Right lobe of liver (tissue), 6 donors: ENCODE data around the gene RBMS3. TPM values are rescaled to one million over a fixed set of nuclear protein-coding genes. Genes with fewer than 3 reads are reported as not detected.

Experiments
- ATAC-seq, 4 donors: fragments of 200-7000 bp; cut with Tn5 transposase; one replicate each; pipeline ENCODE4 v1.9.1; 2020; ENCODE audit warnings: mild to moderate bottlenecking in 4 of 4, moderate library complexity in 4 of 4
- DNase-seq, 3 donors: peaks; one replicate each; pipeline ENCODE4 v3.0.0-alpha.2; 2020
- H3K27ac ChIP-seq, 3 donors: fragments of 200-600 bp; one replicate each; pipeline ENCODE4 v1.8.0; 2022
- H3K27me3 ChIP-seq, 2 donors: fragments of 200-600 bp; one replicate each; pipeline ENCODE4 v1.8.0; 2022
- H3K36me3 ChIP-seq, 4 donors: fragments of 200-600 bp; sonication (generic) in 1 of 4; one replicate each; pipeline versions ENCODE4 v1.5.1 to v1.8.0; 2017 to 2022; ENCODE audit warnings: control low read depth in 1 of 4
- H3K4me1 ChIP-seq, 4 donors: fragments of 200-600 bp; sonication (generic) in 1 of 4; one replicate each; pipeline versions ENCODE4 v1.5.1 to v1.8.0; 2017 to 2022; ENCODE audit warnings: control low read depth in 1 of 4
- H3K4me3 ChIP-seq, 3 donors: fragments of 200-600 bp; one replicate each; pipeline ENCODE4 v1.8.0; 2022
- H3K9me3 ChIP-seq, 4 donors: fragments of 200-600 bp; sonication (generic) in 1 of 4; one replicate each; pipeline versions ENCODE4 v1.5.1 to v1.8.0; 2017 to 2022; ENCODE audit warnings: control low read depth in 1 of 4
- POLR2A ChIP-seq: fragments of 450-650 bp; IDR thresholded peaks from one replicate; pipeline ENCODE4 v1.6.1; 2017; ENCODE audit warnings: antibody characterized with exemption, mild to moderate bottlenecking
- WGBS: methylation state at CpG from one replicate; pipeline ENCODE4 v1.1.6; 2018; ENCODE audit warnings: low coverage, low lambda C conversion rate; ENCODE audit not compliant: insufficient coverage; ENCODE audit errors: missing lambda C conversion rate; 5-methylcytosine and 5-hydroxymethylcytosine counted together
- intact Hi-C, 2 donors: fragments of 100-400 bp; cut with DNase I; formaldehyde crosslinking; loops; one replicate each; pipeline versions ENCODE4 v1.11.2 to v1.14.1; 2022
- total RNA-seq, 6 experiments: library from RNA; depleted of rRNA in 2 of 6; stranded (reverse); fragments of >200 nt in 2 of 6; fragmentation: NEBNext Ultra II Directional in 3 of 6; extraction: Animal tissue kit (Norgen Biotek cat#: 25700) in 3 of 6; gene quantifications; one replicate each; pipeline versions ENCODE4 v1.1.0 to v1.2.4, GENCODE V29; 2016 to 2023
- TF ChIP-seq, protein P1 (sequence below), 4 donors: fragments of 200-600 bp in 3 of 4; fragments of 450-650 bp in 1 of 4; IDR thresholded peaks; one replicate each; pipeline versions ENCODE4 v1.5.1 to v1.8.0; 2016 to 2022; ENCODE audit warnings: antibody characterized with exemption in 4 of 4, mild to moderate bottlenecking in 2 of 4
- donor health status: DM: no; HTN: yes; CAD: no.
- donor health status: DM: no; HTN: no; CAD: no.
- donor health status: DM: no; HTN: no; CAD: no.
- donor health status: DM: no; HTN: yes; CAD: no.
- donor health status: DM: no; HTN: yes; CAD: no.

RBMS3 gene
- total RNA-seq, 6 experiments from 2014 or later: 6.3 to 11.5 (median 8.3) TPM

DNA sequence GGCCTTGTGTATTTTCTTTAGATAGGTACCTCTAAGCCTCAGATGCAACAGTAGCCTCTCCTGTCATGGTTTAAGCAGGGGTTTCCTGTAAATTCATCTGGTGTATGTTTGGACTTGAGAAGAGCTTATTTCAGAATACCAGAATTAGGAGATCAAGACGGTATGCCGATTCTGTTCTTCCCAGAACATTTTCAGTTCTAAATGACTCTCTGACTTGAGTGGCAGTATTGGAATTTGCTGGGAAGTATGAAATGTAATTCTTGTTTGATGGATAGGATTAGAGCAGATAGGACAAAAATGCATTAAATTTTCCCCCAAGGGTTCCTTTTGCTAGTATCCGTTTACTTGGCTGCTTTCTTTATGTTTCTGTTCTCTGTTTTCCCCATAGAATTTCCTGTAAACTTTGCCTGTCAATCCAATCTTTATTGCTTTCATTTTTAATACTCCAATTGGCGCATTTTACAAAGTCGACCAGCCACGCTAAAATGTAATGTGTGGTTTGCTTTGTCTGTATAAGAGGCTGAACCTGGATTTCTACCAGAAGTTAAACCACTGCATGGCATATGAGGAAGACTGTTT is 612.2 kb downstream of the RBMS3 start:
- H3K27ac ChIP-seq: no peak overlapping the region
- H3K27me3 ChIP-seq: no peaks in the 10 kb centered on the region
- H3K4me3 ChIP-seq: no peak overlapping the region
- no peaks in the 10 kb centered on the region for H3K4me1 ChIP-seq
- 72% methylated on average over 6 of the region's 6 CpGs for WGBS
- ATAC-seq (no peak), DNase-seq (no peak)
- no peaks in the 10 kb centered on the region for H3K36me3 ChIP-seq
- intact Hi-C loops: no loop called here
- no peaks in the 10 kb centered on the region for H3K9me3 ChIP-seq
- TF ChIP-seq, protein P1, sequence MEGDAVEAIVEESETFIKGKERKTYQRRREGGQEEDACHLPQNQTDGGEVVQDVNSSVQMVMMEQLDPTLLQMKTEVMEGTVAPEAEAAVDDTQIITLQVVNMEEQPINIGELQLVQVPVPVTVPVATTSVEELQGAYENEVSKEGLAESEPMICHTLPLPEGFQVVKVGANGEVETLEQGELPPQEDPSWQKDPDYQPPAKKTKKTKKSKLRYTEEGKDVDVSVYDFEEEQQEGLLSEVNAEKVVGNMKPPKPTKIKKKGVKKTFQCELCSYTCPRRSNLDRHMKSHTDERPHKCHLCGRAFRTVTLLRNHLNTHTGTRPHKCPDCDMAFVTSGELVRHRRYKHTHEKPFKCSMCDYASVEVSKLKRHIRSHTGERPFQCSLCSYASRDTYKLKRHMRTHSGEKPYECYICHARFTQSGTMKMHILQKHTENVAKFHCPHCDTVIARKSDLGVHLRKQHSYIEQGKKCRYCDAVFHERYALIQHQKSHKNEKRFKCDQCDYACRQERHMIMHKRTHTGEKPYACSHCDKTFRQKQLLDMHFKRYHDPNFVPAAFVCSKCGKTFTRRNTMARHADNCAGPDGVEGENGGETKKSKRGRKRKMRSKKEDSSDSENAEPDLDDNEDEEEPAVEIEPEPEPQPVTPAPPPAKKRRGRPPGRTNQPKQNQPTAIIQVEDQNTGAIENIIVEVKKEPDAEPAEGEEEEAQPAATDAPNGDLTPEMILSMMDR (IDR thresholded peaks at IDR 0.05): no peak
- no peak for TF ChIP-seq POLR2A

DNA sequence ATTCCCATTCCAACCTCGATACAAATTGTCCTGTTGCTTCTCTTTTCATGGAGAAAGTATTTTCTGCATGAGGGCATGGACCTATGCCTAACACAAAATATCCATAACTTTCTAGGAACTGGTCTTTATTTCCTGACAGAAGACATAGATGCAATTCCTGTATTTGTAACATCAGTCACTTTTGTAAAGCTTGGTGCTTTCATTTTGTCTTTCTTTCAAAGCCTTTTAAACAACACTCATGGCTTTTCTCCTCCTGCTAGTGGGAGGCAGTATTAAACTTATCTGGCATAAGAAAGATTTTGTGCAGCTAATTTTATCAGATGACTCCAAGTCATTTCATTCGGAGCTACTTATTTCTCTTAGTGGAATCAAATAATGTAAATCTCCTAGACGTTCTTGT is 616.0 kb downstream of the RBMS3 start:
- Histone ChIP-seq H3K4me3 (no peak overlapping the region), H3K9me3 (no peaks in the 10 kb centered on the region), H3K36me3 (no peaks in the 10 kb centered on the region), H3K27me3 (no peaks in the 10 kb centered on the region), H3K27ac (no peak overlapping the region), H3K4me1 (no peaks in the 10 kb centered on the region)
- DNase-seq (no peak), ATAC-seq (no peak)
- 59% methylated on average over 3 of the region's 3 CpGs for WGBS
- TF ChIP-seq POLR2A: no peak
- TF ChIP-seq, protein P1 (IDR thresholded peaks at IDR 0.05): no peak
- intact Hi-C loops: no loop called here

DNA sequence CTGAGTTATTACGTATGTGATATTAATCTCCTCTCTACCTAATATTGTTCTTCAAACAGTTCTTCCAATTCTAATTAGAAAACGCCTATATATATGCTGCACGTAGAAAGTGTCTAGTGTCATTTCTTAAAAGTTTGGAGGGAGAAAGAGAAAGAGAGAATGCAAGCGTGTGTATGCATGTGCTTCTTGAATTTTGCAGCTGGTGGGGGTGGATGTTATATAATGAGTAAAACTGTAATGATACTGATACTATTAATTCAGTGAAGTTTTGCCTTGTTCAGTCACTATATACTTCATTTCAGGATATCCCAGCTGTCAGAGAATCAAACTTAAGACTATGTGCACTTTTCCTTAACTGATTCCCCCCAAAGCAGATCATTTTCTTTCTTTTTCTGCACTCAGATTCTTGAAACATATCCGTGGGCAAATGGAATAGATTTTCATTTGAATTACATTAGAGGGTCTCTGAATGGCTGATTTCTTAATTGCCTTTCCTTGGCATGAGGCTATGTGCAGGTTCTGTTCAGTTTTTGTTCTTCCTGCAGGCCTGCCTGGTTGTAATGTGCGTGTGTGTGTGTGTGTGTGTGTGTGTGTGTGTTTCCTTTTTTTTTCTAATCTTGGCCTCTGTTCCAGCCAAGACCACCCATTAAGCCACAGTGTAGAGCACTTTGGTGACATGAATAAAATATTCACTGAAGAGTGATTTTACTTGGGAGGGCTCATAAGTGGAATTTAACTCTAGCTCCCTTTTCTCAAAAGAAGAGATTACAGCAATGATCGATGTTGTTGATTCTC is 617.5 kb downstream of the RBMS3 start:
- DNase-seq (no peak), ATAC-seq (no peak)
- no peaks in the 10 kb centered on the region for H3K36me3 ChIP-seq
- intact Hi-C loops: no loop called here
- H3K27me3 ChIP-seq: no peaks in the 10 kb centered on the region
- no peak for TF ChIP-seq POLR2A
- TF ChIP-seq, protein P1 (IDR thresholded peaks at IDR 0.05): no peak
- H3K4me3 ChIP-seq: no peak overlapping the region
- H3K9me3 ChIP-seq: no peaks in the 10 kb centered on the region
- H3K27ac ChIP-seq: no peak overlapping the region
- no peaks in the 10 kb centered on the region for H3K4me1 ChIP-seq
- 57% methylated on average over 7 of the region's 7 CpGs for whole genome bisulfite sequencing

DNA sequence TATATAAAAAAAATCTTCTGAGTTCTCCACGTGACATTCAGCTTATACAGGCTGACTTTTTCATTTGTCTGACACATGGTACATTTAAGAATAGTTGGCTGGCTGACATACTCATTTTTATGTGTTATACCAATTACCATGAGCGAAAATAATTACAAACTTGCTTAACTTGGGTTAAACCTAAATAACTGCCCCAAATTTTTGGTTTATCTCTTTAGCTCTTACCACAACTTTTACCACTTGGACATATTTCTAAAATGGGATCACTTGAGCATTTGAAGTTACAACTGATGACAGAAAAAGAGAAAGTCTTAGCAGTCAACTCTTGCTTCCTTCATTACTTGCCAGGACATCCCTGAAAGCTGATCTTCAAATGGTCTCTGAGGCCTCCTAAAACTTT is 618.1 kb downstream of the RBMS3 start:
- no peaks in the 10 kb centered on the region for H3K36me3 ChIP-seq
- no peaks in the 10 kb centered on the region for H3K9me3 ChIP-seq
- WGBS: 60% methylated on average over 2 of the region's 2 CpGs
- intact Hi-C loops: no loop called here
- no peak overlapping the region for H3K27ac ChIP-seq
- H3K4me3 ChIP-seq: no peak overlapping the region
- ATAC-seq: no peak
- no peaks in the 10 kb centered on the region for H3K4me1 ChIP-seq
- TF ChIP-seq, protein P1 (IDR thresholded peaks at IDR 0.05): no peak
- TF ChIP-seq POLR2A: no peak
- DNase-seq: no peak
- H3K27me3 ChIP-seq: no peaks in the 10 kb centered on the region
